Parathyroid adenoma (tissue), 2 donors: Measurements from ENCODE around the gene LSAMP.
A peak's percentile ranks its signal among the peaks of the same experiment; 100 is the strongest.

Source experiments
- H2AFZ ChIP-seq: fragments of 300-600 bp; sonication (generic); one replicate; pipeline ENCODE4 v1.7.0; 2017; ENCODE audit warnings: antibody characterized with exemption, mild to moderate bottlenecking
- H3K27ac ChIP-seq: fragments of 300-600 bp; sonication (generic); one replicate; pipeline ENCODE4 v1.7.0; 2017
- H3K27me3 ChIP-seq: fragments of 300-600 bp; sonication (generic); one replicate; pipeline ENCODE4 v1.7.0; 2017; ENCODE audit warnings: low read length; ENCODE audit not compliant: control insufficient read depth, insufficient read depth
- H3K36me3 ChIP-seq: fragments of 300-600 bp; sonication (generic); one replicate; pipeline ENCODE4 v1.7.0; 2017; ENCODE audit warnings: low read length; ENCODE audit not compliant: control insufficient read depth, insufficient read depth
- H3K4me1 ChIP-seq: fragments of 300-600 bp; sonication (generic); one replicate; pipeline ENCODE4 v1.7.0; 2017; ENCODE audit warnings: control low read depth
- H3K4me2 ChIP-seq: fragments of 300-600 bp; sonication (generic); one replicate; pipeline ENCODE4 v1.7.0; 2017; ENCODE audit warnings: low read length
- H3K4me3 ChIP-seq: fragments of 300-600 bp; sonication (generic); one replicate; pipeline ENCODE4 v1.7.0; 2017; ENCODE audit warnings: low read depth, low read length
- H3K79me2 ChIP-seq: fragments of 300-600 bp; sonication (generic); one replicate; pipeline ENCODE4 v1.7.0; 2017; ENCODE audit warnings: control low read depth
- H3K9ac ChIP-seq: fragments of 300-600 bp; sonication (generic); one replicate; pipeline ENCODE4 v1.7.0; 2017; ENCODE audit warnings: mild to moderate bottlenecking
- H3K9me3 ChIP-seq: fragments of 300-600 bp; sonication (generic); one replicate; pipeline ENCODE4 v1.7.0; 2017; ENCODE audit warnings: low read length; ENCODE audit not compliant: control insufficient read depth
- CTCF ChIP-seq: fragments of 300-600 bp; sonication (generic); IDR thresholded peaks from one replicate; pipeline ENCODE4 v1.7.0; 2017; ENCODE audit warnings: antibody characterized with exemption, mild to moderate bottlenecking
- donor health status: primary hyperparathyroidism.

LSAMP gene

GRCh38 chr3:116338713-116339112, 106.6 kb downstream of the LSAMP start:
- no peaks in the 10 kb centered on the region for H3K36me3 ChIP-seq
- H2AFZ ChIP-seq, result peak overlapping the region; percentile 57
- H3K27ac ChIP-seq, result peak overlapping the region; percentile 66
- no peaks in the 10 kb centered on the region for H3K79me2 ChIP-seq
- H3K4me2 ChIP-seq, result peak overlapping the region; percentile 27
- no peaks in the 10 kb centered on the region for H3K9me3 ChIP-seq
- no peak for TF ChIP-seq CTCF
- H3K9ac ChIP-seq, result no peak overlapping the region
- H3K4me3 ChIP-seq, result no peak overlapping the region
- H3K4me1 ChIP-seq, result peaks cover 17% of the 10 kb centered on the region
- no peaks in the 10 kb centered on the region for H3K27me3 ChIP-seq

DNA sequence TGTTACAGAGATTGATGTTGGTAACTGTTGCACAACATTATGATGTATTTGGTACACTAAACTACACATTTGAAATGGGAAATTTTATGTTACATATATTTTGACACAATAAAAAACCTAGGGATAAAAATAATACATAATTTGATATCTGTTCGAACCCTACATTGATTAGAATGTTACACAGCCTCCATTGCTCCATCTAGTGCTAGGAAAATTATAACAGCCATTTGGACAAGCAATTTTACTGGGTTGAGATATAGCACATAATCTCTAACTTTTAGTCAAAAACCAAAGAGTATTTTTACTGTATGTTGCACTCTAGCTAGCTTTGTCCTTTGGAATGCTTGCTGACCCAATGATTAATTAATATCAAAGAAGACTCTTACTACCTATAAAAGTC, 108.1 kb downstream of the LSAMP start:
- no peaks in the 10 kb centered on the region for H3K9me3 ChIP-seq
- no peak overlapping the region for H2AFZ ChIP-seq
- TF ChIP-seq CTCF, result no peak
- H3K4me1 ChIP-seq, result peaks cover 14% of the 10 kb centered on the region
- H3K4me3 ChIP-seq, result no peak overlapping the region
- no peak overlapping the region for H3K9ac ChIP-seq
- H3K79me2 ChIP-seq, result no peaks in the 10 kb centered on the region
- no peak overlapping the region for H3K4me2 ChIP-seq
- no peaks in the 10 kb centered on the region for H3K27me3 ChIP-seq
- no peaks in the 10 kb centered on the region for H3K36me3 ChIP-seq
- no peak overlapping the region for H3K27ac ChIP-seq

DNA sequence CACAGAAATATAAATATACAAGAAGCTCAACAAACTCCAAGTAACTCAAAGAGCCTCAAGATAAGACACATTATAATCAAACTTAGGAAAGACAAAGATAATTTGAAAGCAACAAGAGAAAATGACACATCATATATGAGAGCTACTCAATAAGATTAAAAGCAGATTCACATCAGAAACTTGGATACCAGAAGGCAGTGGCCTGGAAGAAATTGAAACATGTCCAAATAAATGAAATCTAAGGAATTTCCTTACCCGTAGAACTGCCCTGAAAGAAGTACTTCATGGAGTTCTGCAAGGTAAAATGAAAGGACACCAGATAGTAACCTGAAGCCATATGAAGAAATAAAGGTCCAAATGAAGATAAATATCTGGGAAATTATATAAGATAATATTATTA, 113.9 kb downstream of the LSAMP start:
- Histone ChIP-seq H3K4me1 (no peaks in the 10 kb centered on the region), H3K36me3 (no peaks in the 10 kb centered on the region), H3K27ac (no peak overlapping the region), H2AFZ (no peak overlapping the region), H3K4me2 (no peak overlapping the region), H3K9me3 (no peaks in the 10 kb centered on the region), H3K27me3 (no peaks in the 10 kb centered on the region), H3K9ac (no peak overlapping the region), H3K4me3 (no peak overlapping the region), H3K79me2 (no peaks in the 10 kb centered on the region)
- TF ChIP-seq CTCF, result no peak

GRCh38 chr3:116322750-116323375, 122.4 kb downstream of the LSAMP start:
- no peak for TF ChIP-seq CTCF

DNA sequence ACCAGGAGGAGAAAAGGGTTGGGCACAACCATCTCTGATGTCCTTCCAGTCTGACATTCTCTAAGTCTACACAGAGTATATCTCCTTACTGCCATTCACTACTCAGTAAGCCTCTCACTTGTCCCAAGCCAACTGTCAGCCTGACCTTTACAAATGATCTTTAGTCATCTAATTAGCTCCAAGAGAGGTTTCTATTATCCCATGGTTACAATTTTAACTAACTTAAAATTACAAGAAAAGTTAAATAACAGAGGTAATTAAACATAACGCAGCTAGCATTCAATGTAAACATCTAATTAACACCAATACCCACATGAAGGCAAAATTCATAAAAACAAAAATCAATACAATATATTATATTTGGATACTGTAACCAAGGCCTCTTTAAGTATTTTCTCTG, 126.9 kb downstream of the LSAMP start:
- H3K27ac ChIP-seq, result no peak overlapping the region
- no peaks in the 10 kb centered on the region for H3K9me3 ChIP-seq
- H3K9ac ChIP-seq, result no peak overlapping the region
- no peak overlapping the region for H3K4me3 ChIP-seq
- H2AFZ ChIP-seq, result no peak overlapping the region
- H3K79me2 ChIP-seq, result no peaks in the 10 kb centered on the region
- no peaks in the 10 kb centered on the region for H3K36me3 ChIP-seq
- no peak for TF ChIP-seq CTCF
- H3K4me2 ChIP-seq, result no peak overlapping the region
- H3K27me3 ChIP-seq, result no peaks in the 10 kb centered on the region
- H3K4me1 ChIP-seq, result peaks cover 3% of the 10 kb centered on the region

More at GRCh38 chr3:116322750-116323375, 122.4 kb downstream of the LSAMP start:
- no peaks in the 10 kb centered on the region for H3K27me3 ChIP-seq
- no peak overlapping the region for H3K9ac ChIP-seq
- H3K4me2 ChIP-seq, result no peak overlapping the region
- no peaks in the 10 kb centered on the region for H3K9me3 ChIP-seq
- H3K27ac ChIP-seq, result no peak overlapping the region
- H3K36me3 ChIP-seq, result no peaks in the 10 kb centered on the region
- no peak overlapping the region for H3K4me3 ChIP-seq
- H2AFZ ChIP-seq, result no peak overlapping the region
- no peaks in the 10 kb centered on the region for H3K79me2 ChIP-seq
- H3K4me1 ChIP-seq, result no peaks in the 10 kb centered on the region
